Keratinocyte (primary cell): Measurements from ENCODE around the gene GOLGA8Q. TPM values are rescaled to one million over a fixed set of nuclear protein-coding genes. Genes with fewer than 3 reads are reported as not detected.
"Not testable (repeated sequence)": the region's sequence is repeated elsewhere in the genome, so short reads cannot be mapped to it uniquely, and the experiment has no call there.

ENCODE experiments used
- DNase-seq: peaks from one replicate; pipeline ENCODE4 v3.0.0-alpha.2; 2011; ENCODE audit warnings: low read depth, missing footprints, low spot score
- FAIRE-seq: peaks from 2 replicates; lab custom pipeline; 2011; peaks lifted over from hg19 to GRCh38; lab: Jason Lieb, UNC
- H2AFZ ChIP-seq: 2 replicates; pipeline ENCODE4 v1.6.0; 2012; ENCODE audit warnings: low read length, control low read depth, inconsistent platforms; ENCODE audit not compliant: control insufficient read depth
- H3K27ac ChIP-seq: 2 replicates; pipeline ENCODE4 v1.5.1; 2011; ENCODE audit warnings: low read length; ENCODE audit not compliant: control insufficient read depth, insufficient read depth
- H3K27me3 ChIP-seq: 3 replicates; pipeline ENCODE4 v1.6.0; 2011; ENCODE audit warnings: low read length; ENCODE audit not compliant: control insufficient read depth, insufficient read depth; ENCODE audit errors: extremely low read depth
- H3K36me3 ChIP-seq, 2 experiments: 2 replicates in 1 of 2; 3 replicates in 1 of 2; pipeline ENCODE4 v1.5.1; 2011; ENCODE audit warnings: low read length in 2 of 2, mild to moderate bottlenecking in 1 of 2; ENCODE audit not compliant: control insufficient read depth in 2 of 2, insufficient read depth in 2 of 2; ENCODE audit errors: extremely low read depth in 1 of 2
- H3K4me1 ChIP-seq: 3 replicates; pipeline ENCODE4 v1.5.1; 2011; ENCODE audit warnings: low read length; ENCODE audit not compliant: control insufficient read depth, insufficient read depth; ENCODE audit errors: extremely low read depth
- H3K4me2 ChIP-seq: 3 replicates; pipeline ENCODE4 v1.6.0; 2011; ENCODE audit warnings: low read depth, low read length; ENCODE audit not compliant: control insufficient read depth, insufficient read depth; ENCODE audit errors: extremely low read depth
- H3K4me3 ChIP-seq, 3 experiments: fragments of 200-600 bp in 1 of 3; sonication (generic) in 1 of 3; 2 replicates in 2 of 3; 3 replicates in 1 of 3; pipeline ENCODE4 v1.5.1; 2011 to 2016; ENCODE audit warnings: low read length in 3 of 3, mild to moderate bottlenecking in 3 of 3, control low read depth in 2 of 3, inconsistent platforms in 1 of 3, low read depth in 1 of 3, mixed read lengths in 1 of 3, mixed run types in 1 of 3, moderate library complexity in 1 of 3; ENCODE audit not compliant: control insufficient read depth in 2 of 3, insufficient read depth in 2 of 3; ENCODE audit errors: extremely low read depth in 1 of 3
- H3K79me2 ChIP-seq: 2 replicates; pipeline ENCODE4 v1.6.0; 2012; ENCODE audit warnings: low read length; ENCODE audit not compliant: control insufficient read depth, insufficient read depth
- H3K9ac ChIP-seq: 3 replicates; pipeline ENCODE4 v1.6.0; 2011; ENCODE audit warnings: low read length; ENCODE audit not compliant: control insufficient read depth, insufficient read depth; ENCODE audit errors: extremely low read depth
- H3K9me1 ChIP-seq: 3 replicates; pipeline ENCODE4 v1.6.0; 2011; ENCODE audit warnings: low read length; ENCODE audit not compliant: control insufficient read depth, insufficient read depth; ENCODE audit errors: extremely low read depth
- H3K9me3 ChIP-seq: 2 replicates; pipeline ENCODE4 v1.5.1; 2012; ENCODE audit warnings: low read depth, low read length; ENCODE audit not compliant: control insufficient read depth
- H4K20me1 ChIP-seq: 3 replicates; pipeline ENCODE4 v1.6.0; 2011; ENCODE audit warnings: low read length; ENCODE audit not compliant: control insufficient read depth, insufficient read depth; ENCODE audit errors: extremely low read depth
- dilution Hi-C: fragments of 300-500 bp; cut with MboI; formaldehyde crosslinking; loops from one replicate; pipeline ENCODE4 v1.7.0; 2020; ENCODE audit warnings: low sequenced_read_pairs; ENCODE audit not compliant: extremely low pct_ligation_motif_present
- polyA minus RNA-seq, 3 experiments: library from RNA; depleted of rRNA, polyadenylated mRNA; stranded (reverse); fragments of >200 nt; gene quantifications; 1 replicate in 1 of 3; 2 replicates in 1 of 3; 3 replicates in 1 of 3; pipeline ENCODE4 v1.2.3, GENCODE V29; 2011
- polyA plus RNA-seq, 5 experiments: library from polyadenylated mRNA; depleted of rRNA in 3 of 5; stranded (reverse) in 3 of 5; stranded (forward) in 1 of 5; unstranded in 1 of 5; fragments of >200 nt; gene quantifications; 1 replicate in 1 of 5; 2 replicates in 3 of 5; 3 replicates in 1 of 5; pipeline versions ENCODE4 v1.2.1 to v1.2.3, GENCODE V29; 2011 to 2012; ENCODE audit warnings: missing spikeins in 2 of 5, low read depth in 1 of 5, low replicate concordance in 1 of 5

GOLGA8Q gene, protein sequence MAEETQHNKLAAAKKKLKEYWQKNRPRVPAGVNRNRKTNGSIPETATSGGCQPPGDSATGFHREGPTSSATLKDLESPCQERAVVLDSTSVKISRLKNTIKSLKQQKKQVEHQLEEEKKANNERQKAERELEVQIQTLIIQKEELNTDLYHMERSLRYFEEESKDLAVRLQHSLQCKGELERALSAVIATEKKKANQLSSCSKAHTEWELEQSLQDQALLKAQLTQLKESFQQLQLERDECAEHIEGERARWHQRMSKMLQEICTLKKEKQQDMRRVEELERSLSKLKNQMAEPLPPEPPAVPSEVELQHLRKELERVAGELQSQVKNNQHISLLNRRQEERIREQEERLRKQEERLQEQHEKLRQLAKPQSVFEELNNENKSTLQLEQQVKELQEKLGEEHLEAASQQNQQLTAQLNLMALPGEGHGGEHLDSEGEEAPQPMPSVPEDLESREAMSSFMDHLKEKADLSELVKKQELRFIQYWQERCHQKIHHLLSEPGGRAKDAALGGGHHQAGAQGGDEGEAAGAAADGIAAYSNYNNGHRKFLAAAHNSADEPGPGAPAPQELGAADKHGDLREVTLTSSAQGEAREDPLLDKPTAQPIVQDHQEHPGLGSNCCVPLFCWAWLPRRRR
- polyA plus RNA-seq (0.03 to 0.15 TPM in 2 of 3 replicates, not detected in the other), polyA minus RNA-seq (not detected in 3 replicates)
- polyA plus RNA-seq (2011; ENCODE audit: low read depth): not detected
- polyA plus RNA-seq (2011; cell fraction: cytosol; rRNA removed): not detected in 2 replicates
- polyA plus RNA-seq (2011; cell fraction: nucleus; rRNA removed): 0.85 and 0.93 TPM in 2 replicates
- polyA plus RNA-seq (2012; ENCODE audit: low replicate concordance): 0.18 TPM in 1 of 2 replicates, not detected in the other
- not detected for polyA minus RNA-seq (2011; cell fraction: cytosol; rRNA and poly(A)+ RNA removed)
- polyA minus RNA-seq (2011; cell fraction: nucleus; rRNA and poly(A)+ RNA removed): not detected in 2 replicates

- dilution Hi-C loops, H4K20me1 ChIP-seq, H3K4me1 ChIP-seq, H3K36me3 ChIP-seq, H3K4me2 ChIP-seq, DNase-seq, H3K79me2 ChIP-seq, H3K9me3 ChIP-seq, H2AFZ ChIP-seq, H3K4me3 ChIP-seq, H3K27me3 ChIP-seq, H3K9me1 ChIP-seq, H3K27ac ChIP-seq, FAIRE-seq, H3K9ac ChIP-seq: not testable (repeated sequence)
Observed at GRCh38 chr15:30551750-30552149, at the start of gene GOLGA8Q. Gene GOLGA8Q (plus strand): TSS chr15:30552050. CDS start chr15:30552078, 28 bp downstream.

DNA sequence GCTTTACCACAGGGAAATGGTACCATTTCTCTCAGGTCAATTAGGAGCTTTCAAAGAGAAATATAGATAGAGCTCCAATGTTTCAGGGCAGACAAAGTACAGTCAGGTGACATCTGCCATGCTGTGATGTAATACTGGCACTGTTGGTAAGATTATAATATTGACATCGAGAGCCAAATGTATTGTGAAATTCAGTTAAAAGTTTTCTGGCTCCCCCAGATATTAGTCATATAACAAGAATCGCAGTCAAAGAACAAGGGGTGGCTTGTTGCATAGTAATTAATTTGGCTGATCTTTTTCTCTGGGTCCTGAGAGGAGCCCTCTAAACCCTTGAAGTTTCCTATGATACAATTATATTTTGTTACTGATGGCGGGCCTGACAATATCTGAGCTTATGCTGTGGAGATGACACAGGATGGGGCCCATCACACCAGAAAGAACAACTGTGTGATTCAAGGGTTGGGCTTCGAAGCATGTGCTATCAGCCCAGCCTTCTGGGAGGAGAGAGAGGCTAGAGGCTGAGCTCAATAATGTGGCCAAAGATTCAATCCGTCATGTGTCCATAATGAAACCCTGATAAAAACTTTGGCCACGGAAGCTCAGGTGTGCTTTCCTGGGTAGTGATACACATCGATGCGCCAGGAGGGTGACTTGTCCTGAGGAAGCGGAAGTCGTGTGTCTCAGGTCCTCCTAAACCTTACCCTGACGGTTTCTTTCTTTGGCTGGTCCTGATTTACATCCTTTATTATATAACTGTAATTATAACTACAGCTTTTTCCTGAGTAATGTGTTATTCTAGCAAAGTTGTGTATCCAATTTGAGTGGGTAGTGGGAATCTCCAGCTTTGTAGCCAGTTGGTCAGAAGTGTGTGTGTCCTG lies 48.7 kb upstream of the GOLGA8Q start:
- H3K36me3 ChIP-seq, dilution Hi-C loops, FAIRE-seq, H2AFZ ChIP-seq, H3K4me1 ChIP-seq, H3K4me2 ChIP-seq, DNase-seq, H3K9me3 ChIP-seq, H3K9me1 ChIP-seq, H3K27ac ChIP-seq, H3K27me3 ChIP-seq, H4K20me1 ChIP-seq, H3K9ac ChIP-seq, H3K4me3 ChIP-seq, H3K79me2 ChIP-seq: not testable (repeated sequence)

DNA sequence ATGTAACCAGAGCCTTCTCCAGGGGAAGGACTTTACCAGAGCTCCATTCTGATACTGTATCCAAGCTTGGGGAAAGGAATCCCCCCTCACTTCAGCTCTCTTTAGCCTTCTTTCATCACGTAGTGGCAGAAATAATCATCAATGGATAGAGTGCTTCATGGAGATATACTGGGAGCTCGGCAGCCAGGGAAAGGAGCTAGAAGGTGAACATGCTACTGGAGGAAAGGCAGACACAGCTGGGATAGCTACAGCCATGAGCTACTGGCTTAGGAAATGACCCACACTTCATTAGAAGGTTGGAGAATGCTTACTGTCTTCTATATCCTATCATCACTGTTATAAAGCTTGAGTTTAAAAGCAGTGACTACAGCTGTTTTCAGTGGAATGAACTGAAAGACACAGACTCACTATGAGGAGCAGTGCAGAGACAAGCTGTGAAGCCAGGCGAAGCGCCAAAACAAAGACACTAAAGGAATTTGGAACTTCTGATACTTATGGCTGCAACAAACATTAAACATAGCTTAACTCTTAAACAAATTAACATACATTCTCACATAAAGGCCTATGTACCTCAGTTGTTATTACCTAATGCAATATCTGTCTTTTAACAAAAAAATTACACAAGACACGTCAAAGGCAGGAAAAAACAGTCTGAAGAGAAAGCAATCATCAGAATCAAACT lies 47.5 kb upstream of the GOLGA8Q start:
- FAIRE-seq, dilution Hi-C loops: not testable (repeated sequence)

GRCh38 chr15:30514545-30514944 lies 37.3 kb upstream of the GOLGA8Q start:
- H2AFZ ChIP-seq, DNase-seq, H3K9me3 ChIP-seq, H3K27me3 ChIP-seq, H3K36me3 ChIP-seq, H3K79me2 ChIP-seq, H3K9me1 ChIP-seq, H4K20me1 ChIP-seq, H3K9ac ChIP-seq, FAIRE-seq, H3K4me2 ChIP-seq, dilution Hi-C loops, H3K4me3 ChIP-seq, H3K4me1 ChIP-seq, H3K27ac ChIP-seq: not testable (repeated sequence)

More for the DNA sequence above, 47.5 kb upstream of the GOLGA8Q start:
- not testable (repeated sequence) for H3K27me3 ChIP-seq, H3K36me3 ChIP-seq, H3K9me3 ChIP-seq, H3K9ac ChIP-seq, H3K4me3 ChIP-seq, H3K9me1 ChIP-seq, H2AFZ ChIP-seq, H3K4me1 ChIP-seq, H3K27ac ChIP-seq, H3K79me2 ChIP-seq, H4K20me1 ChIP-seq, DNase-seq, H3K4me2 ChIP-seq
